ENCODE data around the gene TSHZ3. TPM values are rescaled to one million over a fixed set of nuclear protein-coding genes. Genes with fewer than 3 reads are reported as not detected.

TSHZ3 gene
- total RNA-seq, 1 experiment from 2014 or later: 3.2 TPM

DNA sequence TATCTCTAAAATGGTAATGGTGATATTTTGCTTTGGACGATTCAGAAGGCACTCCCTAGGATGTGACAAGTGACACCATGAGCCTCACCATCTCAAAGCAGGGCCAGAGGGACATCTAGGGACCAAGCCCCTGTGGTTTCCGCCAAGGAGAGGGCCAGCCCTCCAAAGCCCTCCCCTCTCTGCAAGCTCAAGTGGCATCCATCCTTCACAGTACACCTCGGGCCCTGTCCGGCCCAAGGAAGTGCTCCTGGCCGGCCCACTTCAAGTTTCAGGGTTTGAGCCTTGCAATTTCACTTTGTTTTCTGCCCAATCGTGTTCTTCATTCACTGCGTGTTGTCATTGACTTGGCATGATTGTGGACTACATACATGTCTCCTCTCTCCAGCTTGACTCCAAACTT, 82.5 kb downstream of the TSHZ3 start:
- Histone ChIP-seq H2AFZ (ENCODE audit: low read length) (no peak overlapping the region), H3T11ph (ENCODE audit: low read length) (no peak overlapping the region), H4K5ac (ENCODE audit: insufficient read length, low read depth, low read length) (no peak overlapping the region), H3K4ac (ENCODE audit: low read depth, low read length) (no peak overlapping the region), H3K27me3 (ENCODE audit: insufficient read depth, low read length) (no peaks in the 10 kb centered on the region), H3K79me1 (ENCODE audit: insufficient read depth, low read depth, low read length, poor library complexity, severe bottlenecking) (no peaks in the 10 kb centered on the region), H2BK20ac (ENCODE audit: low read depth, low read length, poor library complexity, severe bottlenecking) (no peak overlapping the region), H3K9ac (ENCODE audit: extremely low read depth, insufficient read length, low read length) (no peak overlapping the region), H2BK15ac (ENCODE audit: low read depth, low read length) (no peak overlapping the region), H3K56ac (ENCODE audit: insufficient read length, low read depth, low read length) (no peak overlapping the region), H2BK12ac (ENCODE audit: insufficient read length, low read depth, low read length) (no peak overlapping the region), H2AK5ac (ENCODE audit: insufficient read length, low read length) (no peak overlapping the region), H3K9me3 (ENCODE audit: control insufficient read depth, low read depth, low read length) (no peaks in the 10 kb centered on the region), H2BK5ac (ENCODE audit: insufficient read length, low read length) (no peak overlapping the region), H3K18ac (ENCODE audit: insufficient read length, low read depth, low read length) (no peak overlapping the region), H4K91ac (ENCODE audit: insufficient read length, low read depth, low read length) (no peak overlapping the region), H3K4me1 (ENCODE audit: insufficient read depth, low read length) (peaks cover 2% of the 10 kb centered on the region; the same call in 1 of the 2 replicates), H3K4me2 (ENCODE audit: insufficient read depth, insufficient read length, low read length) (no peak overlapping the region), H3K27ac (ENCODE audit: insufficient read length, low read depth, low read length) (no peak overlapping the region), H4K8ac (replicated peaks; ENCODE audit: insufficient read length, low read depth, low read length) (no peak overlapping the region), H3K79me2 (ENCODE audit: insufficient read depth, low read length) (no peaks in the 10 kb centered on the region), H3K23ac (ENCODE audit: insufficient read length, low read depth, low read length) (no peak overlapping the region), H2BK120ac (ENCODE audit: low read depth, low read length, poor library complexity, severe bottlenecking) (no peak overlapping the region), H4K20me1 (ENCODE audit: control insufficient read depth, insufficient read depth, insufficient read length) (no peaks in the 10 kb centered on the region), H3K14ac (ENCODE audit: insufficient read depth, low read length) (no peak overlapping the region), H3K23me2 (ENCODE audit: insufficient read length, low read depth, low read length, poor library complexity, severe bottlenecking) (no peaks in the 10 kb centered on the region)
- H3K36me3 Mint-ChIP-seq (ENCODE audit: insufficient read depth in 1 of 3, low read depth in 3 of 3): no peaks in the 10 kb centered on the region
- TF ChIP-seq, protein P1, sequence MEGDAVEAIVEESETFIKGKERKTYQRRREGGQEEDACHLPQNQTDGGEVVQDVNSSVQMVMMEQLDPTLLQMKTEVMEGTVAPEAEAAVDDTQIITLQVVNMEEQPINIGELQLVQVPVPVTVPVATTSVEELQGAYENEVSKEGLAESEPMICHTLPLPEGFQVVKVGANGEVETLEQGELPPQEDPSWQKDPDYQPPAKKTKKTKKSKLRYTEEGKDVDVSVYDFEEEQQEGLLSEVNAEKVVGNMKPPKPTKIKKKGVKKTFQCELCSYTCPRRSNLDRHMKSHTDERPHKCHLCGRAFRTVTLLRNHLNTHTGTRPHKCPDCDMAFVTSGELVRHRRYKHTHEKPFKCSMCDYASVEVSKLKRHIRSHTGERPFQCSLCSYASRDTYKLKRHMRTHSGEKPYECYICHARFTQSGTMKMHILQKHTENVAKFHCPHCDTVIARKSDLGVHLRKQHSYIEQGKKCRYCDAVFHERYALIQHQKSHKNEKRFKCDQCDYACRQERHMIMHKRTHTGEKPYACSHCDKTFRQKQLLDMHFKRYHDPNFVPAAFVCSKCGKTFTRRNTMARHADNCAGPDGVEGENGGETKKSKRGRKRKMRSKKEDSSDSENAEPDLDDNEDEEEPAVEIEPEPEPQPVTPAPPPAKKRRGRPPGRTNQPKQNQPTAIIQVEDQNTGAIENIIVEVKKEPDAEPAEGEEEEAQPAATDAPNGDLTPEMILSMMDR (conservative IDR thresholded peaks at IDR 0.05): no peak
- no peak for DNase-seq
- H3K9me3 Mint-ChIP-seq: no peaks in the 10 kb centered on the region
- peaks cover 0 to 12% of the 10 kb centered on the region in 2 experiments; a peak in 2 of 4 replicates for H3K4me1 Mint-ChIP-seq
- H3K27me3 Mint-ChIP-seq (ENCODE audit: low read depth): no peaks in the 10 kb centered on the region
- WGBS (ENCODE audit: extremely low coverage, insufficient read length, low lambda C conversion rate): no CpG with 5 or more reads among the region's 7 CpGs
- H3K4me3 Mint-ChIP-seq: no peak overlapping the region
- no peak overlapping the region for H3K27ac Mint-ChIP-seq
